ENCODE results near the gene ADAMTS10. TPM values are rescaled to one million over a fixed set of nuclear protein-coding genes. Genes with fewer than 3 reads are reported as not detected.
"Not testable (repeated sequence)": the region's sequence is repeated elsewhere in the genome, so short reads cannot be mapped to it uniquely, and the experiment has no call there.

The ADAMTS10 gene
- total and polyA plus RNA-seq, 4 donors = 1.2 to 10.1 (median 3.6) TPM

- no peak overlapping the region for H3K9ac ChIP-seq (ENCODE audit: low read depth in 1 of 2, low read length in 2 of 2)
- peaks cover 0 to 4% (median 2%) of the 10 kb centered on the region in 4 donors for H3K4me1 ChIP-seq (ENCODE audit: control insufficient read depth in 4 of 4, insufficient read depth in 4 of 4, low read length in 3 of 4)
- H3K4me3 ChIP-seq (ENCODE audit: low read depth in 1 of 3, low read length in 3 of 3) = peak overlapping the region in 1 of 3 donors; percentile 0
- H3K36me3 ChIP-seq (ENCODE audit: control insufficient read depth in 4 of 4, insufficient read depth in 3 of 4, low read depth in 1 of 4, low read length in 3 of 4) = no peaks in the 10 kb centered on the region
- H3K9me3 ChIP-seq (ENCODE audit: control insufficient read depth in 4 of 4, low read length in 3 of 4) = no peaks in the 10 kb centered on the region
- H3K27me3 ChIP-seq (ENCODE audit: control insufficient read depth in 4 of 4, insufficient read depth in 4 of 4, low read length in 3 of 4) = no peaks in the 10 kb centered on the region
- TF ChIP-seq FOXA1 (IDR thresholded peaks at IDR 0.05) (no peak), REST (IDR thresholded peaks at IDR 0.05) (no peak), RAD21 (IDR thresholded peaks at IDR 0.05) (no peak), MAX (IDR thresholded peaks at IDR 0.05) (no peak), YY1 (IDR thresholded peaks at IDR 0.05) (no peak), NR2F2 (IDR thresholded peaks at IDR 0.05) (no peak), RXRA (IDR thresholded peaks at IDR 0.05) (no peak), SP1 (IDR thresholded peaks at IDR 0.05) (no peak), JUND (IDR thresholded peaks at IDR 0.05) (no peak)
- no peak for DNase-seq (ENCODE audit: low spot score)
- H3K27ac ChIP-seq (ENCODE audit: low read depth in 1 of 2, low read length in 2 of 2) = no peak overlapping the region
- 32% methylated on average over 10 of the region's 10 CpGs for WGBS
Observed at GRCh38 chr19:8575467-8575997, 35.0 kb downstream of the ADAMTS10 start.

- not testable (repeated sequence) for H3K4me1 ChIP-seq (ENCODE audit: control insufficient read depth in 4 of 4, insufficient read depth in 4 of 4, low read length in 3 of 4); H3K27ac ChIP-seq (ENCODE audit: low read depth in 1 of 2, low read length in 2 of 2); H3K36me3 ChIP-seq (ENCODE audit: control insufficient read depth in 4 of 4, insufficient read depth in 3 of 4, low read depth in 1 of 4, low read length in 3 of 4); H3K9ac ChIP-seq (ENCODE audit: low read depth in 1 of 2, low read length in 2 of 2); H3K4me3 ChIP-seq (ENCODE audit: low read depth in 1 of 3, low read length in 3 of 3); DNase-seq (ENCODE audit: low spot score); H3K27me3 ChIP-seq (ENCODE audit: control insufficient read depth in 4 of 4, insufficient read depth in 4 of 4, low read length in 3 of 4); H3K9me3 ChIP-seq (ENCODE audit: control insufficient read depth in 4 of 4, low read length in 3 of 4)
- 92% methylated on average over 7 of the region's 7 CpGs for WGBS
Observed at GRCh38 chr19:8574619-8574922, 35.9 kb downstream of the ADAMTS10 start.

- no peaks in the 10 kb centered on the region for H3K9me3 ChIP-seq (ENCODE audit: control insufficient read depth in 4 of 4, low read length in 3 of 4)
- no peak overlapping the region for H3K27ac ChIP-seq (ENCODE audit: low read depth in 1 of 2, low read length in 2 of 2)
- TF ChIP-seq HNF4A (conservative IDR thresholded peaks at IDR 0.05) = no peak
- no peak for TF ChIP-seq FOXA2 (IDR thresholded peaks at IDR 0.05)
- no peak for DNase-seq (ENCODE audit: low spot score)
- H3K9ac ChIP-seq (ENCODE audit: low read depth in 1 of 2, low read length in 2 of 2) = no peak overlapping the region
- no peak overlapping the region for H3K4me3 ChIP-seq (ENCODE audit: low read depth in 1 of 3, low read length in 3 of 3)
- WGBS = 81% methylated on average over 7 of the region's 7 CpGs
- H3K4me1 ChIP-seq (ENCODE audit: control insufficient read depth in 4 of 4, insufficient read depth in 4 of 4, low read length in 3 of 4) = peaks cover 0 to 3% (median 0%) of the 10 kb centered on the region in 4 donors
- no peaks in the 10 kb centered on the region for H3K36me3 ChIP-seq (ENCODE audit: control insufficient read depth in 4 of 4, insufficient read depth in 3 of 4, low read depth in 1 of 4, low read length in 3 of 4)
- H3K27me3 ChIP-seq (ENCODE audit: control insufficient read depth in 4 of 4, insufficient read depth in 4 of 4, low read length in 3 of 4) = no peaks in the 10 kb centered on the region
Observed at GRCh38 chr19:8573316-8573715, 37.2 kb downstream of the ADAMTS10 start.

- Histone ChIP-seq H3K4me1 (ENCODE audit: control insufficient read depth in 4 of 4, insufficient read depth in 4 of 4, low read length in 3 of 4) (peaks cover 0 to 3% (median 0%) of the 10 kb centered on the region in 4 donors), H3K9ac (ENCODE audit: low read depth in 1 of 2, low read length in 2 of 2) (no peak overlapping the region), H3K27me3 (ENCODE audit: control insufficient read depth in 4 of 4, insufficient read depth in 4 of 4, low read length in 3 of 4) (no peaks in the 10 kb centered on the region), H3K27ac (ENCODE audit: low read depth in 1 of 2, low read length in 2 of 2) (peak overlapping the region; percentile 6 to 26), H3K4me3 (ENCODE audit: low read depth in 1 of 3, low read length in 3 of 3) (no peak overlapping the region), H3K36me3 (ENCODE audit: control insufficient read depth in 4 of 4, insufficient read depth in 3 of 4, low read depth in 1 of 4, low read length in 3 of 4) (no peaks in the 10 kb centered on the region), H3K9me3 (ENCODE audit: control insufficient read depth in 4 of 4, low read length in 3 of 4) (no peaks in the 10 kb centered on the region)
- 24% methylated on average over 5 of the region's 5 CpGs for WGBS
- DNase-seq (ENCODE audit: low spot score) = no peak
- TF ChIP-seq JUND (IDR thresholded peaks at IDR 0.05) (no peak), RAD21 (IDR thresholded peaks at IDR 0.05) (peak in 1 of 2 donors; percentile 7)
Observed at GRCh38 chr19:8571006-8571411, 39.5 kb downstream of the ADAMTS10 start.

Data from liver (tissue), 9 donors.